Activated CD4-positive, alpha-beta T cell treated with anti-CD3 and anti-CD28 coated beads for 36 hours (primary cell): ENCODE results near the gene SOX10. TPM values are rescaled to one million over a fixed set of nuclear protein-coding genes. Genes with fewer than 3 reads are reported as not detected.
"Not testable (repeated sequence)": the region's sequence is repeated elsewhere in the genome, so short reads cannot be mapped to it uniquely, and the experiment has no call there.

Source experiments
- ATAC-seq: fragments of 200-7000 bp; cut with Tn5 transposase; one replicate; pipeline ENCODE4 v1.10.0; 2021; ENCODE audit warnings: mild to moderate bottlenecking, moderate library complexity
- CTCF ChIA-PET: fragments of 350-600 bp; sonication (Branson Sonifier 250); formaldehyde crosslinking; loops from one replicate; lab custom pipeline; 2021; ENCODE audit warnings: antibody characterized with exemption; lab: Charles Lee
- POLR2A ChIA-PET: fragments of 350-600 bp; sonication (Branson Sonifier 250); formaldehyde crosslinking; loops from one replicate; lab custom pipeline; 2021; ENCODE audit warnings: antibody characterized with exemption, inconsistent platforms; lab: Charles Lee
- DNase-seq: peaks from one replicate; pipeline ENCODE4 v3.0.0-alpha.2; 2020
- H3K27ac Mint-ChIP-seq: one replicate; pipeline ENCODE4 v1.8.0; 2021; ENCODE audit warnings: mixed read lengths
- H3K27me3 Mint-ChIP-seq: one replicate; pipeline ENCODE4 v1.8.0; 2021; ENCODE audit warnings: mixed read lengths
- H3K36me3 Mint-ChIP-seq: one replicate; pipeline ENCODE4 v1.8.0; 2021; ENCODE audit warnings: low read depth, mixed read lengths
- H3K4me1 Mint-ChIP-seq: one replicate; pipeline ENCODE4 v1.8.0; 2021; ENCODE audit warnings: mixed read lengths
- H3K4me3 Mint-ChIP-seq: one replicate; pipeline ENCODE4 v1.8.0; 2021; ENCODE audit warnings: mild to moderate bottlenecking, moderate library complexity, mixed read lengths
- H3K9me3 Mint-ChIP-seq: one replicate; pipeline ENCODE4 v1.8.0; 2021; ENCODE audit warnings: low read depth, mixed read lengths
- intact Hi-C, 2 experiments: fragments of 100-400 bp; cut with DNase I in 1 of 2; cut with micrococcal nuclease in 1 of 2; formaldehyde crosslinking; loops; one replicate each; pipeline versions ENCODE4 v1.14.2 to v1.15.1; 2022 to 2024; cut with DNase I, micrococcal nuclease
- total RNA-seq, 2 experiments: library from RNA; stranded (reverse); gene quantifications; one replicate each; pipeline ENCODE4 v1.2.3, GENCODE V29; 2021

SOX10 gene
- total RNA-seq, 2 experiments from 2014 or later = not detected

GRCh38 chr22:37954686-37955085 is 29.7 kb downstream of the SOX10 start:
- ChIA-PET POLR2A (interaction anchor here (0.6 kb wide), 1 partner anchor 102 kb away, joined by 3 read pairs; no protein-coding TSS in a partner anchor), CTCF (interaction anchor here (0.6 to 3.0 kb wide), 7 partner anchors 10 to 727 kb away, joined by 3 to 26 read pairs (median 4); partner anchors contain the start of gene TOMM22)
- peak overlapping the region; percentile 86 for H3K4me3 Mint-ChIP-seq
- ATAC-seq (no peak), DNase-seq (no peak)
- H3K9me3 Mint-ChIP-seq = no peaks in the 10 kb centered on the region
- peaks cover 11% of the 10 kb centered on the region for H3K27me3 Mint-ChIP-seq
- peaks cover 26% of the 10 kb centered on the region for H3K4me1 Mint-ChIP-seq
- intact Hi-C loops = loop anchor here (5.0 to 10.0 kb wide), 3 partner anchors 47 to 347 kb away; partner anchors contain the start of genes ANKRD54 (in 1 of the 2), EIF3L (in 1 of the 2), GGA1 (in 1 of the 2) and MICALL1 (in 1 of the 2)
- no peak overlapping the region for H3K27ac Mint-ChIP-seq
- peaks cover 35% of the 10 kb centered on the region for H3K36me3 Mint-ChIP-seq

- Mint-ChIP-seq H3K36me3 (peaks cover 25% of the 10 kb centered on the region), H3K9me3 (no peaks in the 10 kb centered on the region), H3K27me3 (peaks cover 11% of the 10 kb centered on the region), H3K4me3 (peak within 1 kb of the TSS; percentile 86), H3K27ac (peak within 1 kb of the TSS; percentile 91), H3K4me1 (peaks cover 26% of the 10 kb centered on the region)
- ATAC-seq (peak; percentile 98), DNase-seq (peak; percentile 98)
- CTCF ChIA-PET = interaction anchor here (0.5 to 3.0 kb wide), 11 partner anchors 12 to 361 kb away, joined by 3 to 26 read pairs (median 4); no protein-coding TSS in a partner anchor
- POLR2A ChIA-PET = interaction anchor here (0.6 to 1.0 kb wide), 3 partner anchors 12 to 110 kb away, joined by 3 to 6 read pairs (median 5); partner anchors contain the start of gene ANKRD54
- intact Hi-C loops = loop anchor here (1.0 to 10.0 kb wide), 13 partner anchors 19 to 617 kb away; partner anchors contain the start of genes ANKRD54 (in 2 of the 2), EIF3L (in 2 of the 2), MICALL1 (in 2 of the 2) and PDXP (in 2 of the 2)
Observed at GRCh38 chr22:37953437-37954179, 30.7 kb downstream of the SOX10 start, which contains the start of the genes C22orf23 and POLR2F. Gene C22orf23 (minus strand): TSS chr22:37953601. CDS start chr22:37953149, 452 bp downstream. Gene POLR2F (plus strand): TSS chr22:37953699. CDS start chr22:37953788, 89 bp downstream.

- peak overlapping the region; percentile 86 for H3K4me3 Mint-ChIP-seq
- DNase-seq (no peak), ATAC-seq (no peak)
- peak overlapping the region; percentile 38 for H3K27ac Mint-ChIP-seq
- ChIA-PET CTCF (interaction anchor here (0.6 to 3.0 kb wide), 8 partner anchors 12 to 348 kb away, joined by 3 to 26 read pairs (median 4); no protein-coding TSS in a partner anchor), POLR2A (interaction anchor here (1.0 kb wide), 2 partner anchors 57 to 109 kb away, joined by 3 to 6 read pairs; partner anchors contain the start of gene ANKRD54)
- no peaks in the 10 kb centered on the region for H3K9me3 Mint-ChIP-seq
- peaks cover 26% of the 10 kb centered on the region for H3K4me1 Mint-ChIP-seq
- peaks cover 21% of the 10 kb centered on the region for H3K36me3 Mint-ChIP-seq
- H3K27me3 Mint-ChIP-seq = peaks cover 11% of the 10 kb centered on the region
- intact Hi-C loops = loop anchor here (1.0 to 10.0 kb wide), 13 partner anchors 18 to 617 kb away; partner anchors contain the start of genes ANKRD54 (in 2 of the 2), EIF3L (in 2 of the 2), MICALL1 (in 2 of the 2) and PDXP (in 2 of the 2)
Observed at GRCh38 chr22:37953062-37953436, 31.3 kb downstream of the SOX10 start.

GRCh38 chr22:37952629-37953028 is 31.7 kb downstream of the SOX10 start:
- H3K36me3 Mint-ChIP-seq = peaks cover 19% of the 10 kb centered on the region
- POLR2A ChIA-PET, H3K27ac Mint-ChIP-seq, DNase-seq, H3K9me3 Mint-ChIP-seq, ATAC-seq: not testable (repeated sequence)
- intact Hi-C loops = loop anchor here (1.0 to 10.0 kb wide), 13 partner anchors 18 to 618 kb away; partner anchors contain the start of genes ANKRD54 (in 2 of the 2), EIF3L (in 2 of the 2), MICALL1 (in 2 of the 2) and PDXP (in 2 of the 2)
- peaks cover 23% of the 10 kb centered on the region for H3K4me1 Mint-ChIP-seq
- peaks cover 11% of the 10 kb centered on the region for H3K27me3 Mint-ChIP-seq
- H3K4me3 Mint-ChIP-seq = peak overlapping the region; percentile 86
- CTCF ChIA-PET = interaction anchor here (0.6 to 3.0 kb wide), 6 partner anchors 11 to 343 kb away, joined by 3 to 26 read pairs (median 4); no protein-coding TSS in a partner anchor

- Mint-ChIP-seq H3K27me3 (peaks cover 11% of the 10 kb centered on the region), H3K36me3 (peaks cover 7% of the 10 kb centered on the region), H3K4me1 (peaks cover 19% of the 10 kb centered on the region), H3K27ac (no peak overlapping the region), H3K4me3 (no peak overlapping the region), H3K9me3 (no peaks in the 10 kb centered on the region)
- ATAC-seq (no peak), DNase-seq (no peak)
- ChIA-PET CTCF (interaction anchor here (0.6 to 1.3 kb wide), 2 partner anchors 17 to 318 kb away, joined by 3 to 6 read pairs; no protein-coding TSS in a partner anchor), POLR2A (no interaction called here)
- intact Hi-C loops = loop anchor here (5.0 to 10.0 kb wide), 3 partner anchors 44 to 344 kb away; partner anchors contain the start of genes ANKRD54 (in 1 of the 2), EIF3L (in 1 of the 2), GGA1 (in 1 of the 2) and MICALL1 (in 1 of the 2)
Observed at GRCh38 chr22:37951305-37951704, 33.0 kb downstream of the SOX10 start.

GRCh38 chr22:37947142-37947795 is 37.1 kb downstream of the SOX10 start:
- H3K9me3 Mint-ChIP-seq, H3K27me3 Mint-ChIP-seq, H3K27ac Mint-ChIP-seq, CTCF ChIA-PET, H3K4me3 Mint-ChIP-seq, intact Hi-C loops, ATAC-seq, H3K4me1 Mint-ChIP-seq, DNase-seq, H3K36me3 Mint-ChIP-seq: not testable (repeated sequence)
- POLR2A ChIA-PET = interaction anchor here (0.6 kb wide), 1 partner anchor 42 kb away, joined by 3 read pairs; no protein-coding TSS in a partner anchor

- H3K9me3 Mint-ChIP-seq, CTCF ChIA-PET, POLR2A ChIA-PET, H3K4me1 Mint-ChIP-seq, H3K36me3 Mint-ChIP-seq, DNase-seq, ATAC-seq, H3K27ac Mint-ChIP-seq, H3K27me3 Mint-ChIP-seq, intact Hi-C loops, H3K4me3 Mint-ChIP-seq: not testable (repeated sequence)
Observed at GRCh38 chr22:37944423-37944822, 39.9 kb downstream of the SOX10 start.

- DNase-seq = no peak
- intact Hi-C loops = no loop called here
- Mint-ChIP-seq H3K4me1 (no peaks in the 10 kb centered on the region), H3K4me3 (no peak overlapping the region), H3K9me3 (no peaks in the 10 kb centered on the region), H3K36me3 (no peaks in the 10 kb centered on the region), H3K27ac (no peak overlapping the region), H3K27me3 (no peaks in the 10 kb centered on the region)
- no peak for ATAC-seq
- POLR2A ChIA-PET = no interaction called here
- CTCF ChIA-PET = interaction anchor here (0.6 to 0.7 kb wide), 2 partner anchors 16 to 41 kb away, joined by 3 read pairs; no protein-coding TSS in a partner anchor
Observed at GRCh38 chr22:37943825-37944198, 40.5 kb downstream of the SOX10 start.

GRCh38 chr22:37943136-37943824 is 41.1 kb downstream of the SOX10 start:
- no peak overlapping the region for H3K4me3 Mint-ChIP-seq
- ChIA-PET CTCF (interaction anchor here (0.6 to 0.7 kb wide), 2 partner anchors 15 to 40 kb away, joined by 3 read pairs; no protein-coding TSS in a partner anchor), POLR2A (no interaction called here)

GRCh38 chr22:37942133-37942532 is 42.2 kb downstream of the SOX10 start:
- DNase-seq (no peak), ATAC-seq (no peak)
- no peak overlapping the region for H3K27ac Mint-ChIP-seq
- H3K4me3 Mint-ChIP-seq = no peak overlapping the region
- H3K27me3 Mint-ChIP-seq = no peaks in the 10 kb centered on the region
- ChIA-PET CTCF (no interaction called here), POLR2A (interaction anchor here (0.5 kb wide), 1 partner anchor 459 kb away, joined by 3 read pairs; no protein-coding TSS in a partner anchor)
- H3K36me3 Mint-ChIP-seq = peaks cover 6% of the 10 kb centered on the region
- no peaks in the 10 kb centered on the region for H3K9me3 Mint-ChIP-seq
- no peaks in the 10 kb centered on the region for H3K4me1 Mint-ChIP-seq
- intact Hi-C loops = no loop called here

More at GRCh38 chr22:37943136-37943824, 41.1 kb downstream of the SOX10 start:
- Mint-ChIP-seq H3K36me3 (no peaks in the 10 kb centered on the region), H3K9me3 (no peaks in the 10 kb centered on the region), H3K4me1 (no peaks in the 10 kb centered on the region), H3K27ac (no peak overlapping the region), H3K27me3 (no peaks in the 10 kb centered on the region)
- intact Hi-C loops = no loop called here
- DNase-seq (no peak), ATAC-seq (no peak)
